Right ventricle myocardium inferior (tissue), 1 donor: Measurements from ENCODE around the gene ARVCF. TPM values are rescaled to one million over a fixed set of nuclear protein-coding genes. Genes with fewer than 3 reads are reported as not detected.

Source experiments
- ATAC-seq: fragments of 200-7000 bp; cut with Tn5 transposase; one replicate; pipeline ENCODE4 v1.9.1; 2020; ENCODE audit warnings: mild to moderate bottlenecking, moderate library complexity
- DNase-seq: peaks from one replicate; pipeline ENCODE4 v3.0.0; 2021; ENCODE audit errors: missing footprints
- intact Hi-C: fragments of 100-400 bp; cut with DNase I; formaldehyde crosslinking; loops from one replicate; pipeline ENCODE4 v1.11.0; 2022
- total RNA-seq: library from RNA; stranded (reverse); fragmentation: NEBNext Ultra II Directional; extraction: Animal tissue kit (Norgen Biotek cat#: 25700); gene quantifications from one replicate; pipeline ENCODE4 v1.2.1, GENCODE V29; 2021
- donor health status: DM: no; HTN: yes; CAD: no; lungs with severe emphysema.

The ARVCF gene
- total RNA-seq, 1 donor from 2014 or later = 30.5 TPM

DNA sequence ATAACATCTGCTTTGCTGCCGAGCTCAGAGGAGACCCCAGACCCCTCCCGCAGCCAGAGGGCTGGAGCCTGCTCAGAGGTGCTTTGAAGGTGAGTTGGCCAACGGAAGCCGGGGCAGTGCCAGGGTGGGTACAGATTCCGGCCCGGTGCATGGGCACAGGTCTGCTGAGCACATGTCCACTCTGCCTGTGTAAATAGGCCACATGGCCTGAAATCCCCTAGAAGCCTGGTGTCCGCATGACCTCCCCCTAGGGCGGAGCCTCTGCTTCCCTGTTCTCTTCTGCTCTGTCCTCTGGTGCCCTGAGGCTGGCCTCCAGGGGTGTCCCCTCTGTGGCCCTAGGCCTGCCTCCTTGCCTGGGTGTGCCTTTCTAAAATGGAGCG, 55.4 kb downstream of the ARVCF start:
- intact Hi-C loops = loop anchor here (10.0 kb wide), 1 partner anchor 124 kb away; the partner anchor contains the start of gene DGCR8
- peak; percentile 61 for DNase-seq
- no peak for ATAC-seq

DNA sequence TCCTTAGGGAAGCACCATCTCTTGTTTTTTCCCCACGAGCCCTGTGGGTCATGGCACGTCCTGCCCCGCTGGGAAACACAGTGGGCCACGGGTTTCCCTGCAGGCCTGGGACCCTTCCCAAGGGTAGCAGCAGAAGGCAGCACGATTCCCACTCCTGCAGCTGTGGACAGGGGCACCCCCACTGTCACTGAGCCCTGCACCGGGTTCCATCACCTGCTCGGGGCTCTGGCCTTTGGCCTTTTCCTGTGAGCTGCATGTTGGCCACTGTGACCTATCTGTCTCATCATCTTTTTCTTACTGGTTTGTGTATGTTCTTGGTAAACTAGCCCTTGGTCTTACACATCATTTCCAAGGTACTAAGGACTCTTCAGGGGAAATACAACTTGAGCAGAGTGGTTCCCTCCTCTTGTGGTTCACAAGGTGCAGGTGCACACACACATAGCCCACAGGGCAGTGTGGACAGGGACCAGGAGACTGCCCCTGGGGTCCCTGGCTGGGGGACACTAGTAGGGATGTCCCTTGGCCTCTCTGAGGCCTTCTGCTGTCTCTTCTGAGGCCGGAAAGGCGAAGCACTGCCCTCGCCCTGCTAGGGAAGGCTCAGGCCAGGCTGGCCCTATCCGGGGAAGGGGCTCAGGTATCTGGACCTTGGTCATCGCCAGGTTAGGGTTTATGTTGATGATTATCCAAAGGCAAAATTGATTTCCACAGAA, 56.0 kb downstream of the ARVCF start:
- ATAC-seq = no peak
- peak; percentile 9 for DNase-seq
- intact Hi-C loops = loop anchor here (10.0 kb wide), 1 partner anchor 124 kb away; the partner anchor contains the start of gene DGCR8

DNA sequence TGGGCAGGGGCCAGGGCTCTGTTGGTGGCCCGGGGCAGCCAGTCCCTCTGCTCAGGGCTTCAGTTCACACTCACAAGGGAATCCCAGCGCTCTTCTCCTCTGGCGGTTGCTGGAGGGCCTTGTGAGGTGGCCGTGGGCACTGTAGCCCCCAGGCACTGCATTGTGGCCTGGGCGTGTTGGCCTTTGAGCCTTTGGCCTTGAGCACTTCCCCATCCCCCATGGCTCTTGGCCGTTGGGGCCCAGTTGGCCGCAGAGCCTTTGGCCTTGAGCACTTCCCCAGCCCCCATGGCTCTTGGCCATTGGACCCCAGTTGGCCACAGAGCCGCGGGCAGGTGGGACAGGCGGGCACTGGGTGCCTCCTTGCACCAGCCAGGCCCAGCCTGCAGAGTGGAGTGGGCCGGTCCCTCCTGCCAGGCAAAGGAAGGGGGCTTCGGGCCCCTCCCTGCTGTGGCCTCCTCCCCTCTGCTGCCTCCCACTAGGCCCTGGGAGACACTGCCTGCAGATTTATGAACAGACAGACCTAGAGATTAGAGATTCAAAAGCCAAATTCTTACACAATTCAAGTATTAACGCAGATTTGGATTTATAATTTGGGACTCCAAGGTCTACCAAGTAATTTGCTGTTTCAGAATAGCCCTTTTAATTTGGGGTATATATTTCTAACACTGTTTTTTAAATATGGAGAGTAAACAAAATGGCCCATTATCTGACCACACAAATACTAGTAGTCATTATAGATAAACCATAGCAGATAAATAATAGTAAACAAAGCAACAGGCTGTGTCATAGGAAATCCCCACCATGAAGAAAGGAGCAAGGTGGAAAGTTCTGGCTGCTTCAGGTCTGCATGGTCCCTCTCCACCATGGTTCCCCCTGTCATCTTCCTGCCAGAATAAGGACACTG, 56.8 kb downstream of the ARVCF start:
- ATAC-seq = peak; percentile 39
- DNase-seq = peak; percentile 57
- intact Hi-C loops = loop anchor here (10.0 kb wide), 1 partner anchor 125 kb away; the partner anchor contains the start of gene DGCR8

DNA sequence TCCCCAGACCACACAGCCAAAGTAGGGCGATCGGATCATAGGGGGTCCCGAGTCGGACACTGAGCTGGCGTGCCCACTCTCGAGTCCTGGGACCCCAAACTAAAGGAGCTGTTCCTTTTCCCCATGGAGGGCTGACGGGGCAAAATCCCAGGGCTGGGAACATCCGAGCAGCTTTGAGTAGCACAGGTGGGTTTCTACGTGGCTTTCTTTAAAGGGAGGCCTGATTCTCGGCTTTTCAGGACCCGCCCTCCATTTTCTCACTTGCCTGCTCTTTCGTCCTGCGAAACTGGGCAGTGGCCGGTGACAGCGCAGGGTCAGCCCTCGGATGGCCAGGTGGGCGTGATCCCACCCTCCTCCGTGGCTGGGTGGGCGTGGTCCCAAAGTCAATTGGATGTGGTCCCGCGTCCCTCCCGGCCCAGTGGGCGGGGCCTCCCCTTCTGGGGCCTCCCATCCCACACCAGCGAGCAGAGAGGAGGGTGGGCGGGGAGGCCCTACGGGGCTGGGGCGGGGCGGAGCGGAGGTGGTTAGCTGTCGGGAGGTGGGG, 57.5 kb downstream of the ARVCF start:
- intact Hi-C loops = no loop called here
- peak; percentile 74 for ATAC-seq

DNA sequence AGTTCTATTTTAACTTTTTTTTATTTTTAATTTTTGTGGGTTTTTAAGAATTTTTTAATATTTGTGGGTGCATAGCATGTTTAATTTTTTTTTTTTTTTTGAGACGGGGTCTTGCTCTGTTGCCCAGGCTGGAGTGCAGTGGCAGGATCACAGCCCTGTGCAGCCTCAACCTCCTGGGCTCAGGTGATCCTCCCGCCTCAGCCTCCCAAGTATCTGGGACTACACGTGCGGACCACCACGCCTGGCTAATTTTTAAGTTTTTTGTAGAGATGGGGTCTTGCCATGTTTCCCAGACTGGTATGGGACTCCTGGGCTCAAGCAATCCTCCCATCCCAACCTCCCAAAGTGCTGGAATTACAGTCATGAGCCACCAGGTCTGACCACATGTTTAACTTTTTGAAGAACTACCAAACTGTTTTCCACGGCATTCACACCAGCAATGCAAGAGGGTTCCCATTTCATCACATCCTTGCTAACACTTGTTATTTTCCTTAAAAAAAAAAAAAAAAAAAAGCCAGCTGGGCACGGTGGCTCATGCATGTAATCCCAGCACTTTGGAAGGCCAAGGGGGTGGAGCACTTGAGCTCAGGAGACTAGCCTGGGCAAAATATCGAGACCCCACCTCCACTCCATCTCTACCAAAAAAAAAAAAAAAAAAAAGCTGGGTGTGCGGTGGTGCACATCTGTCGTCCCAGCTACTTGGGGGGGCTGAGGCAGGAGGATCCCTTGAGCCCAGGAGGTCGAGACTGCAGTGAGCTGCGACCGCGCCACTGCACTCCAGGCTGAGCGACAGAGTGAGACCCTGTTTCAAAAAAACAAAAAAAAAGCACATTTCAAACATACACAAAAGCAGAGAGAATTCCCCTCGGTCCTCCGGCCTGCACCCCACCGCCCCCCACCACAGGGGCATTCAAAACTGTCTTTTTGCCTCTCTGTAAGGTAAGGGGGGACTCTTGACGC, 58.3 kb downstream of the ARVCF start:
- intact Hi-C loops = no loop called here
- DNase-seq (peak; percentile 66), ATAC-seq (peak; percentile 7)

More for the DNA sequence above, 57.5 kb downstream of the ARVCF start:
- peak; percentile 83 for DNase-seq

DNA sequence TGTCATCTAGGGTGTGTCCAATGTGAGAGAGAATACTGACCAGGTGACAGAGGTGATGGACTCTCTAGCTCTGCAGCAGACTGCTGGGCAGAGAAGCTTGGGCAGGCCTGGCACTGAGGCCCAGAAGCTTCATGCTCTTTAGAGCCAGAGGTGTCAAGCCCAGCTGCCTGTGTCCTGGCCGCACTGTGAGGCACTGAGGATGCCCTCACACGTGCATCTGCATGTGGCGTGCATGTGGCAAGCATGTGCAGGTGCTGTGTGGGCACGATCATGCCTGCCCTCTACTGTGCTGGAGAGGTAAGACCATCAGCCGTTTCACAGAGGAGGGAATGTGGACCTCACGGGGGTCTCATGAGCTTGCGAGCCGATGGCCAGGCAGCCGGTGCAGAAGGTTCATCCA, 59.2 kb downstream of the ARVCF start:
- DNase-seq = peak; percentile 48
- intact Hi-C loops = no loop called here
- no peak for ATAC-seq

DNA sequence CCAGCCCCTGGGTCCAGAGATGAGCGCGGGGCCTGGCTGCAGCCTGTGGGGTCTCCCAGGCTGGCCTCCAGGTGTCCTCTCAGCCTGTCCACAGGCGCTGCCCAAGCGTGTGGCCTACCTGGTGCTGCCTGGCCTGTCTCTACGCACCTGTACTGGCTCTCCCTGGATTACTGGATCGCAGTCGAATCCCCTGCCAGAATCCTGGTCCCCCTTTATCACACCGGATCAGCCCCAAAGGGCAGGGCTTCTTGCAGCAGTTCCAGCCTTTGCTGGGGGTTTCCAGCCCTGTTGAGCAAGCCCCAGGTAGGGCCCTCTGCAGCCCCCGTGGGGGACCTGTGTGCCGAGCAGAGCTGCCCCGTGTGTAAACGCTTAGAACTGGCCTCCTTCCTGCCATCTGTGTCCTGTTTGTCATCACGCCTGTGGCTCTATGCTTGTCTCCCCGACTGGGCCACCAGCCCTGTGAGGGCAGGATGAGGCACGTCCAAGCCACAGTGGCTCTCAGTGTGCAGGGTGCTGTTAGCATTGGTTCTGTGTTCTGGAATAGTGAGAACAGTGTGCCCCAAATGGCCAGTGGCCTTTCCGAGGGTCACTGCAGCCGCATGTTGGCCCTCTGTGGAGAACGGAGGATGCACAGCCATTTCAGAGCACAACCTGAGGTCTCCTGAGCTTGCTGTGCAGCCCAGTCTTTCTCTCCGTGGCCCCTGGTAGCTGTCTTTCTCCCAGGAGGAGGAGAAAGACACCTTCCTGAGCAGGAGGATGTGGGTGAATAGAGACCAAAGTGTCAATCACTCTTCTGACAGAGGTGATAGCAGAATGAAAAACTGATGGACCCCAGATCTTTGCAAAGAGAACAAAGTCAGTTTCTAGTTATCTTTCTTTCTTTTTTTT, 61.1 kb downstream of the ARVCF start:
- intact Hi-C loops = no loop called here
- DNase-seq = peak; percentile 65

DNA sequence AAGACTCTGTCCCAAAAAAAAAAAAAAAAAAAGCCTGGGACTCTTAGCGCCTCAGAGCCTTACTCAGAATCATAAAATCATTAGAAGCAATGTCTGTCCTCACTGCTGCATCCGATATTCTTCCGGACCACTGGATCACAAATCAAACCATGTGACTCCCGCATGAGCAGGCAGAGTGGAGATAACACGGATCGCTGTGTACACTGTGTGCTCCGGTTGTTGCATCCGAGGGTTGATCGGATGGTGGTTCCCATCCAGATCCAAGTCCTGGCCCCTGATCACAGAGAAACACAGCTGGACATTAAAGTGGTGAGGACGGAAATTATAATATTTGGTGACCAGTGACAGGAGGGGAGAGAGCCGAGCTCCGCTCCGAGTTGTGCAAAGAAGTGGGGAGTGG, 65.3 kb downstream of the ARVCF start:
- ATAC-seq (peak; percentile 24), DNase-seq (peak; percentile 28)
- intact Hi-C loops = no loop called here

More for the DNA sequence above, 61.1 kb downstream of the ARVCF start:
- ATAC-seq = no peak

DNA sequence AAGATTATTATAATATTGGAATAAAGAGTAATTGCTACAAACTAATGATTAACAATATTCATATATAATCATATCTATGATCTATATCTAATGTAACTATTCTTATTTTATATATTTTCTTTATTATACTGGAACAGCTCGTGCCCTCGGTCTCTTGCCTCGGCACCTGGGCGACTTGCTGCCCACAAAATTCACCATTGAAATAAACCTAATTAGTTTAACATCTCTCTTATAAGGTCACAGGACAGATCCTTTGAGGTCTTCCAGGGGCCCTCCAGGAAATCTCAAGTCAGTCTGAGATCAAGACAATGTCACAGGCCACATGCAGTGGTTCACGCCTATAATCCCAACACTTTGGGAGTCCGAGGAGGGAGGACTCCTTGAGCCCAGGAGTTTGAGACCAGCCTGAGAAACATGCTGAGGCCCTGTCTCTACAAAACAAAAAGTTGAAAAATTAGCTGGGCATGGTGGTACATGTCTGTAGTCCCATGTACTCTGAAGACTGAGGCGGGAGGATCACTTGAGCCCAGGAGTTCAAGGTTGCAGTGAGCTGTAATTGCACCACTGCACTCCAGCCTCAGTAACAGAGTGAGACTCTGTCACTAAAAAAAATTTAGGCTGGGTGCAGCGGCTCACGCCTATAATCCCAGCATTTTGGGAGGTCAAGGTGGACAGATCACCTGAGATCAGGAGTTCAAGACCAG, 68.4 kb downstream of the ARVCF start:
- intact Hi-C loops = no loop called here
- DNase-seq = no peak

DNA sequence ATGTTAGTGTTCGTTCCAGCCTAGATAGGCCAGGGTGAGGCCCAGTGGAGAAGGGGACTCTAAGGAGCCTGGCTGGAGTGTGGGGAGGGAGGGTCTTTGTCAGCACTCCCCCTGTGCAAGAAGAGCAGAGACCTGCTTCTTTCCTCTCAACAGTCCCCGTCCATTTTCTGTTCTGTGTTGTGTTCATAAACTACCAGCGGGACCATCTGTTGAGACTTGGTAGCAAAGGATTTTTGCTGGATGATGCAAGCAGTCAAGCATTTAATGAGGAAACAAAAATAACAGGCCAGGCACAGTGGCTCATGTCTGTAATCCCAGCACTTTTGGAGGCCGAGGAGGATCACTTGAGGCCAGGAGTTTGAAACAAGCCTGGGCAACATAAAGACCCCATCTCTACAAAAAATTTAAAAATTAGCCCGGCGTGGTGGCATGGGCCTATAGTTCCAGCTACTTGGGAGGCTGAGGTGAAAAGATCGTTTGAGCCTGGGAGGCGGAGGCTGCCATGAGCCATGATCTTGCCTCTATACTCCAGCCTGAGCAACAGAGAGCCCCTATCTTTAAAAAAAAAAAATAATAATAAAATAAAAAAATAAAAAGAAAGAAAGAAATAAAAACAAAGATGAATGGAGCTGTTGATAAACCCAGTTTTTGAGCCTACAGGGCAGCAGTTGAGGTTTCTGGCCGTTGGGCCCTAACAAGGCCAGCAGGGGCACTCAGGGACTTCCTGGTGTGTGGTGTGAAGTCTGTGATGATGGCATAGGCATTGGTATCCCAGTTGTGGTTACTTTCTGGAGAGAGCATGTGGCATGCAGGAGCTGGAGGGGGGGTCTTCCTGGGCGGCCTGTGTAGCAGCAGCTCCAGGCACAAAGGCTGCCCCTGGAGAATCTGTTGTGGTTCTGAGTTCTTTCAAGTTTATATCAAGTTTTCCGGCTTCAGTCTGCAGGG, 73.3 kb downstream of the ARVCF start:
- no peak for DNase-seq

More for the DNA sequence above, 68.4 kb downstream of the ARVCF start:
- no peak for ATAC-seq

DNA sequence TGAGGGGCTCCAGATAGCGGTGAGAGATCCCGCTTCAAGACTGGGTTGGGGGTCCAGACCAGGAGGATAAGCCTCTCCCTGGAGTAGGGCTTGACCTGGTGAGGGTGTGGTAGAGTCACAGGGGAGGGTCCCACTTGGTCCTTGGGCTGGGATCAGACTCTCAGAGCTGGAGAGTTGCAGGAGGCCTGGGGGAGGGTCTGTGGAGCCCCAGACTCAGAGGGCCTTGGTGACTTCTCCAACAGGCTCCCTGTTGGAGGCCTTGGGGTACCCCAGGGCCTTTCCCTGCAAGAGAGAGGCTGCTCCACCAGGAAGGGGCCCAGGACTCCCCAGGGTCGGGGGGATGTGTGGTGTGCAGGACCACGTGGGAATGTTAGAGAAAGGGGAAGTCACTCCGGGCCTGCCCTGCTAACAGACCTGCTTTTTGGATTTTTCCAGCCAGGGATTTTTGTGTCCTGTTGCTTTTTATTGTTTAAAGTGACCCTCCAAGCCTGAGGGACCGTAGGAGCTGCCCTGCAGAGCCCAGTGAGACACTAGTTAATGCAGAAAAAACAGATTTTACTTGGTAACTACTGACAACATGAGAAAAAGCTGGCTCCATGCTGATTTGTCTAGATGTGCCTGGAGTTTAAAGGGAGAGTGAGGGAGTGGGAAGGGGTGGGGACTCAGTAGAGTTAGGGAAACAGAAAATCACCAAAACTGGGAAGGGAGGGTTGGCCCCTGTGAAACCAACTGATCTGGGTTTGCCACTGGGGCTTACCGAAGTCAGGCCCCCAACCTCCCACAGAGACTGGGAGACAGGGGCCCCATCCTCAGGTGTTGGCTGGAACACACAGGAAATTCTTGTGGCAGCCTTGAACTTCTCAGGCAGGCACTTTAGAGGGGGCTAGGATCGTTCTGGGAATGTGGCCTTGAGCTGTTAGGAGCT, 74.2 kb downstream of the ARVCF start:
- intact Hi-C loops = no loop called here
- ATAC-seq (peak; percentile 67), DNase-seq (no peak)

More for the DNA sequence above, 73.3 kb downstream of the ARVCF start:
- ATAC-seq = peak; percentile 45
- intact Hi-C loops = no loop called here

DNA sequence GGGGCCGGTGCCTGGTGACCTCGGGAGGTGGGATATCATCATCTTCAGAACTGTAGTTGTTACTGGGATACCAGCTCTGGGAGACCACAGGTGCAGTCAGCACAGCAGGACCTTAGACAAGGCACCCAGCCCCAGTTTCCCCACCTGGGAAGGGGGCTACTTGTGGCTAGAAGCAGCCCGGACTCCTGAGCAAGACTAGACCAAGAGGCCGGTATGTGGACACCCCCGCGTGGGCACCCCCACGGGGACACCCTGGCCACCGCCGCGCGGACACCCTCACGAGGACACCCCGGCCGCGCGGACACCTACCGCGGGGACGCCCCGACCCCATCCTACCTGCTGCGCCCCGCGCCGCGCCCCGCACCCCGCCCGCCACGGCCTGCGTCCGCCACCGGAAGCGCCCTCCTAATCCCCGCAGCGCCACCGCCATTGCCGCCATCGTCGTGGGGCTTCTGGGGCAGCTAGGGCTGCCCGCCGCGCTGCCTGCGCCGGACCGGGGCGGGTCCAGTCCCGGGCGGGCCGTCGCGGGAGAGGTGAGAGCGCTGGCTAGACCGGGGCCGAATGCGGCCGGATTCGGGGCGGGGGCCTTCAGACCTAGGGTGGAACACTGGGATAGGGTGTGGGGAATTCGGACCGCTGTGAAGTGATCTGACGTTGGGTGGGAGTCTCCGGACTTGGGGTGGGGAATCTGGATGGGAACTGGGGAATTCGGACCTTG, 75.1 kb downstream of the ARVCF start, which contains the start of the genes COMT and TXNRD2:
Gene COMT (plus strand): TSS at position 408 of the 718 bp plus-strand sequence. CDS start 20,755 bp downstream, outside the sequence.
Gene TXNRD2 (minus strand): TSS at position 454 of the 718 bp plus-strand sequence. CDS start 15 bp downstream, at position 439.
- intact Hi-C loops = no loop called here
- peak; percentile 90 for DNase-seq

DNA sequence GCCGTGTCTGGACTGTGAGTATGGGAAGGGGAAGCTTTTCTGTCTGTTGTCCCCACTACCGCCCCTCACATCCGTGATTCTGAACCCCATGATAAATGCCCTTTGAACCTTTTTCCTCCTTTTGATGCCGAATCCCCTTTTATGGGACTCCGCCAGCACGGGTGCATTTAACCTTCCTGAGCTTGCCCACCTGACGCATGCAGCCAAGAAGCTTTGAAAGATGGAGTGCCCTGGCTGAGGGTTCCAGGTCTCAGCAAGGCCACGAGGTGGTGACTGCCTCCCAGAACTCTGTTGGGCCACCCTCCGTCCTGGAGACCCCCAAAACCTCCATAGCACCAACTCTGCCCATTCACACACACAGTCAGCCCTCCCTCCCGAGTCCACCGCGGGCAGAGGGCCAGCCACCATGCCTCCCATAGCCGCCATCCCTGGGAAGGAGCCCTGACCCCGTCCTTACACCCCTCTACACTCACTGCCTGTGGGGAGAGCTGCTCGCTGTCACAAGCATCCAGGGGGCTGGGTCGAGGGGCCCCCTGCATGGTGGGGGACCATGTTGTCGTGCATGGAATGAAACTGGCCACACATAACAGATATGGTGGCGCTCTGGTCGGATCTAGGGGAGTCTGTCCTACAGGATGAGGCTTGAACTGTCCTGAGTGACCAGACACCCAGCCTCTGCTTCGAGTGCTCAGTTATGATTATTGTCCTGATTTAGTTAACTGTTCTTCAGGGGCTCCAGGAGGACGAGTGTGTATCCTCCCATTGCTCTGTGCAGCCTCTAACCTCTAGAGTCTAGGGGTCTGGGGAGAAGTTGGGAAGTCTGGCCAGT, 75.9 kb downstream of the ARVCF start:
- DNase-seq = no peak
- ATAC-seq = no peak
- intact Hi-C loops = no loop called here

More for the DNA sequence above, 75.1 kb downstream of the ARVCF start, which contains the start of the genes COMT and TXNRD2:
- ATAC-seq = peak; percentile 94
